ENCODE data around the gene MSL2.
"Not testable (repeated sequence)": the region's sequence is repeated elsewhere in the genome, so short reads cannot be mapped to it uniquely, and the experiment has no call there.

Gene MSL2

DNA sequence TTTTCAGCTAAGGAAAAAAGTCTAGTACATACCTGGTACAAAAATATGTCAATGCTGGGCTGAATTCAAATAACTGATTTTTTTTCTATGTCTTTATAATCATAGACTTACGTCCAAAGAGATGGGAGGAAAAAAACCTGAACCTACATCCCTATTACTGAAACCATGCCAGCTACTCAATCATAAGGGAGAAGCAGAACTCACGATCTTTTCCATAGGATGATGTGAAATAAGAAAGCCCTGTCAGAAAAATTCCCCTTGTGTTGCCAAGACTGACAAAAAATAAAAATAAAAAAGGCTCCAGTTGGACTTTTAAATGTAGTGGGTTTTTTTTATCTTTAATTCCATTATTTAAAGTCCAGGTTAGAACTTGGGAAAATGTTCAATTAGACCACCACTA, 3.3 kb downstream of the MSL2 start:
- DNase-seq: no peak

DNA sequence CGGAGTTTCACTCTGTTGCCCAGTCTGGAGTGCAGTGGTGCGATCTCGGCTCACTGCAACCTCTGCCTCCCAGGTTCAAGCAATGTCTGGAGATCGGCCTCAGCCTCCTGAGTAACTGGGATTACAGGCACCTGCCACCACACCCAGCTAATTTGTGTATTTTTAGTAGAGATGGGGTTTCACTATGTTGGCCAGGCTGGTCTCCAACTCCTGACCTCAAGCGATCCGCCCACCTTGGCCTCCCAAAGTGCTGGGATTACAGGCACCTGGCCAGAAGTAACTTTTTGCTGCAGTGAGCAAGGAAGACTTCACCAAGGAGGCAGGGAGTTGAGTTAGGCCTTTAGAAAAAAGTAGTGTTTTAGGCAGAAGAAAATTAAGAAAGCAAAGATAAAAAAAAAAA, 3.9 kb downstream of the MSL2 start:
- not testable (repeated sequence) for DNase-seq

DNA sequence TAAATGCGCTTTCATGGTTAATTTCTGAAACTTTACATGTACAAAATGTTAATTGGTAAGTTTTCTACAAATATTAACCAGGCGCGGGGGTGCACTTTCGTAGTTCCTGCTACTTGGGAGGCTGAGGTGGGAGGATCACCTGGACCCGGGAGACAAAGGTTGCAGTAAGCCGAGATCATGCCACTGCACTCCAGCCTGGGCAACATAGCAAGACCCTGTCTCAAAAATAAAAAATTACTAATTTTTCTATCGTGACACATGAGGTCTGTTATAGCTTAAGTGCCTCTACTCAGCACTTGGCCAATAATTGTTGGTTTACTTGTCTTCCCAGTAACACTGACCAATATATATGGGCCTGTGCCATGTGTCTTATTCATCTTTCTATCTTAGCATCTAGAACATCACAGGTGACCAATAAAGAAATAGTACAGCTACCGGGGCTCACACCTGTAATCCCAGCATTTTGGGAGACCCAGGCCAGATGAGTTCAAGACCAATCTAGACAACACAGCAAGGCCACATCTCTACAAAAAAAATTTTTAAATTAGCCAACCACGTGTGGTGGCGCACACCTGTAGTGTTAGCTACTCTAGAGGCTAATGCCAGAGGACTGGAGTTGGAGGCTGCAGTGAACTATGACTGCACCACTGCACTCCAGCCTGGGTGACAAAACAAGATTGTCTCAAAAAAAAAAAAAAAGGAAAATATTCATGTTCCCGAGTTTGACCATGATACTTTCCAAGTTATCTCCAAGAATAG, 6.1 kb downstream of the MSL2 start:
- DNase-seq: no peak

DNA sequence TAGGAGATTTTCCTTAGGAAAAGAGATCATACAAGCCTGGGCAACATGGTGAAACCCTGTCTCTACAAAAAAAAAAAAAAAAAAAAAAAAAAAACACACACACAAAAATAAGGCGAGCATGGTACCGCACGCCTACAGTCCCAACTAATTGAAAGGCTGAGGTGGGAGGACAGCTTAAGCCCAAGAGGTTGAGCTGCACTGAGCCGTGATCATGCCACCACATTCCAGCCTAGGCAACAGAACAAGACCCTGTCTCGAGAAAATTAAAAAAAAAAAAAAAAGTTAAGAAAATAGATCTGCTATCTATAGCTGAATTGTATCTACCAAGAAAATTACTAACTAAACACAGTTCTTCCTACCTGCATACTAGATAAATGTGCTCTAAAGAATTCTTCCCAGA, 7.1 kb downstream of the MSL2 start:
- no peak for DNase-seq

DNA sequence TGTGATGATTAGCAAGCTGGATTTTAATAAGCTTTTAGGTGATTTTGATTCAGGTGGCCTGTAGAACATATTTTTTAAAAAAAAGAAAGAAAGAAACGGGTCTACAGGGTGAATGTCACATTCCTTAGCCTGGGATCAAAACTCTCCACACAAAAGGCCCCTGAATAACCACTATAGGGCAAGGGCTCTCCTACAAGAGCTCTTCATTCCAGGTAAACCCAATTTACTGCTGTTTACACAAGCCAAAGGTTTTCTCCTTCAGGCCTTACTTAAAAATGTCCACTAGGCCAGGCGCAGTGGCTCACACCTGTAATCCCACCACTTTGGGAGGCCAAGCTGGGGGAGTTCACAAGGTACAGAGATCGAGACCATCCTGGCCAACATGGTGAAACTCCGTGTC, 8.3 kb downstream of the MSL2 start:
- DNase-seq: no peak

DNA sequence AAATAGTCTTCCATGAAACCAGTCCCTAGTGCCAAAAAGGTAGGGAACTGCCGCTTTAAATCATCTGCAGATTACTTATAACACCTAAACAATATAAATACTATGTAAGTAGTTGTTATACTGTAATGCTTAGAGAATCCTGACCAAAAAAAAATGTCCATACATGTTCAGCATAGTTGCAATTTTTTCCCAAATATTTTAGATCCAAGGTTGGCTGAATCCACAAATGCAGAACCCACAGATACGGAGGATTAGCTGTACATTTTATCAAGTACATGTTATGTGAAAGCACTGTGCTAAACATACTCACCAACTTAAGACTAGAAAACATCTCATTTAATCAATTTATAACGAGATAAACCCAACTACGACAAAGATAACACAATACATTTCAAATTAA, 9.3 kb downstream of the MSL2 start:
- DNase-seq: no peak

DNA sequence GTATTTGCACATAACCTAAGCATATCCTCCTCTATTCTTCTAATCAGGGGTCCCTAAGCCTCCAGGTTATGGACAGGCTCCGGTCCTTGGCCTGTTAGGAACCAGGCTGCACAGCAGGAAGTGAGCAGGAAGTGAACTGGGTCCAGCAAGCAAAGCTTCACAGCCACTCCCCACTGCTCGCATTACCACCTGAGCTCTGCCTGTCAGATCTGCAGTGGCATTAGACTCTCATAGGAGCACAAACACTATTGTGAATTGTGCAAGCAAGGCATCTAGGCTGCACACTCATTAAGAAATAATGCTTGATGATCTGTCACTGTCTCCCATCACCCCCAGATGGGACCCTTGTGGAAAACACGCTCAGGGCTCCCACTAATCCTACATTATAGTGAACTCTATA, 9.8 kb downstream of the MSL2 start:
- peak; percentile 36 for DNase-seq

DNA sequence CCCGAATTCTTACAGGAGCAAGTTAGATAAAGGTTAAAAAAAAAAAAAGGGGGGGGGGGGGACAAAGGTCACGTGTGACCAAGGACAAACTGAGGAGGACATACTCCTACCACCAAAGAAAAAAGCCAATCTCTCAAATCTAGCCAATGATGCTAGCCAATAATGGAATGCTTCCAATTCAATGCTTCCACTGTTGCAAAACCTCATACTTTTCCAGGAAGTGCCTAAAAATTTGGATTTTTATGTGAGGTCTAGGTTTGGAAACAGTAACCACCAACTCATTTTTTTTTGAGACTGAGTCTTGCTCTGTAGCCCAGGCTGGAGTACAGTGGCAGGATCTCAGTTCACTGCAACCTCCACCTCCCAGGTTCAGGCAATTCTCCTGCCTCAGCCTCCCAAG, 11.4 kb downstream of the MSL2 start:
- no peak for DNase-seq

DNA sequence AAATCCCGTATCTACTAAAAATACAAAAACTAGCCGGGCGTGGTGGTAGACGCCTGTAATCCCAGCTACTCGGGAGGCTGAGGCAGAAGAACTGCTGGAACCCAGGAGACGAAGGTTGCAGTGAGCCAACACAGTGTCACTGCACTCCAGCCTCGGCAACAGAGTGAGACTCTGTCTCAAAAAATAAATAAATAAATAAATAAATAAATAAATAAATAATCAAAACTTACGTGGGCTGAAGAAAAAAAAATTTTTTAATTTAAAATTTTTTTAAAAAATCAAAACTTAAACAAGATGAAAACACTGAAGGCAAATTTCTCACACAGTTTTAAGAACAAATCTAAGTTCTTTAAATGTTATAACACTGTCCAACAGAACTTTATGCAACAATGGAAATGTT, 14.4 kb downstream of the MSL2 start:
- DNase-seq: no peak

DNA sequence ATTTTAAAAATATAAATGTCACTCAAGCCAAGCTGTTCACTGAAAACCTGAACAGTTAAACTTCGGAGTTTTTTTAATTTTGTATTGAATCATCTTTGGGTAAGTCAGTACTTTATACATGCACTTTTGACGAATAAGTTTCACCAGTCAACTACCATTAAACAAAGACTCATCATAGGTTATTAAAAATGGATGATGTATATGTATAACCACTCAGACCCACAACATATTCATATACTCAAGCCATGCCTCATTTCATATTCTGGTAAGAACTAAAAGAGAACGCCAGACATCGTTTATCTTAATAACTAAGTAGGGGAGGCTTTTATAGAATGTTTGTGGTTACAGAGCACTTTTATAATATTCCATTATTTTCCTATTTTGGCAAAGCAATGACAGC, 18.3 kb downstream of the MSL2 start:
- DNase-seq: no peak

DNA sequence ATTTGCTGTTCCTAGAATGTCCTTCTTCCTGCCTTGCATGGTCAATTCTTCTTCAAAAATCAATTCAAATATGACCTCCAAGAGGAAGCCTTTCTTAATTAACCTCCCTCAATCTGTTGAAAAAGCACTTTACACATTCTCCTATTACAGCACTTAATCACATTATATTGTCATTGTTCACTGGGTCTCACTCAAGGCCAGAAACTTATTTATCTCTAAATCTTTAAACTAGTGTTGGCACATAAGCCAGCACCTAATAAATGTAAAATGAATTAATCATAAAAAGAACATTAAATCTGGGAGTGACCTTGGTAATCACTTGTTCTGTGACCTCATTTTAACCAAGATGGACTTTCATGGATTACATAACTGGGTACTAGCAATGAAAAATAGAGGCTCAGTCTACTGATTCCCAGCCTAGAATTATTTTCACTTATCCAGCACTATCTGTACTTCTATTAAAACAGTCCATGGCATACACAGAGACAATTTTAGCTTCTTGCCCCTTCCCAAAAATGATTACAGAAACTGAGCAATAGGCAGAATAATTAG, 22.1 kb downstream of the MSL2 start:
- no peak for DNase-seq

DNA sequence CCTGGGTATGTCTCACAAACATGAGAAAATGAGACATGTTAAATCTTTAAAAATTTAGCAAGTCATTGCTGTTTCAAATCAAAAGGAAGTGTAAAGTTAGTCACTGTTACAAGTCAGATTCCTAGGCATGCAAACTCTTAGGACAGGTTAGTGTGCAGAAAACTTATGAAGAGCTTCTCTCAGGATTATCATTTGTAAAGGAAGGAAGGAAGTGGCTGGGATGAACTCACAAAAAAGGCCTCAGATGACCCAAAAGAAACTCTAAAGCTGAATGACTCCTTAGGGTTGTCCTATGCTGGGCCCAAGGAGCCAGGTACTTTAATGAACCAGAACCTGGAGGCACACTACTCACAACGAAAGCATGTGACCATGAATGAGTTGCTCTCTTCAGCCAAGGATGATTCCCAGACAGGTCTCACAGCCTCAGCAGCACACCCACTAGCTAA, 25.0 kb downstream of the MSL2 start:
- DNase-seq: no peak

DNA sequence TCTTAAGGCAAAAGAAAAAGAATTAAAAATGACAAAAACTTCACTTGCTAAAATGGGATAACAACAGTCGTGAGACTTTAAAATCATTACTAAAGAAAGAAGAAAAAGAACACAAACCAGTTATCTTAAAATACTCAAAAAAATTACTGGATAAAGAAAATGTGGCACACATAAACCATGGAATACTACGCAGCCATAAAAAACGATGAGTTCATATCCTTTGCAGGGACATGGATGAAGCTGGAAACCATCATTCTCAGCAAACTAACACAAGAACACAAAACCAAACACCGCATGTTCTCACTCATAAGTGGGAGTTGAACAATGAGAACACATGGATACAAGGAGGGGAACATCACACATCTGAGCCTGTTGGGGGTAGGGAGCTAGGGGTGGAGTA, 27.9 kb downstream of the MSL2 start:
- not testable (repeated sequence) for DNase-seq

DNA sequence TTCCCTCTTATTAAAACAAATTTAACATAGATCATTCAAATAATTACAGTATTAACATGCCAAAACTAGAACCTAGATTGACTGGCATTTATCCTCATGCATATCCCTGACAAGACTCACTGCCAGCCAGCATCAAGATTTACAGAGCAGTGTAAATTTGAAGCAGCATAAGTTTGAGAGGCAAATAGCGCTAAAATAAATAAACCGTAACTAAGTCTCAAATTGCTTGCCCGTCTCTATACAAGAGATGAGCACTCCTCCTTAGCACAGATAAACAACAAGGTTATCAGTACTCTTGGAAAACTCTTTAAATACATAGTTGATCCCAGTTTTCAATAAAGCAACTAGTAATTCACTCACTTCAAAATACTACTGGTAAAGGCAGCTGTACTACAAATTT, 29.6 kb downstream of the MSL2 start:
- DNase-seq: no peak

DNA sequence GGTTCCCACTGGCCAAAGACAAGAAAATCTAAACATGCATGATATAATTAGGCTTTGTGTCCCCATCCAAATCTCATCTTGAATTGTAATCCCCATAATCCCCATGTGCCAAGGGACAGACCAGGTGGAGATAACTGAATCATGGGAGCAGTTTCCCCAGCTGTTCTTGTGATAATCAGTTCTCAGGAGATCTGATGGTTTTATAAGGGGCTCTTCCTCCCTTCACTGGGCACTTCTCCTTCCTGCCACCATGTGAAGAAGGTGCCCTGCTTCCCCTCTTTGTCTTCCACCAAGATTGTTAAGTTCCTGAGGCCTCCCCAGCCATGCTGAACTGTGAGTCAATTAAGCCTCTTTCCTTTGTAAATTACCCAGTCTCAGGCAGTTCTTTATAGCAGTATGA, 32.5 kb downstream of the MSL2 start:
- DNase-seq: not testable (repeated sequence)

DNA sequence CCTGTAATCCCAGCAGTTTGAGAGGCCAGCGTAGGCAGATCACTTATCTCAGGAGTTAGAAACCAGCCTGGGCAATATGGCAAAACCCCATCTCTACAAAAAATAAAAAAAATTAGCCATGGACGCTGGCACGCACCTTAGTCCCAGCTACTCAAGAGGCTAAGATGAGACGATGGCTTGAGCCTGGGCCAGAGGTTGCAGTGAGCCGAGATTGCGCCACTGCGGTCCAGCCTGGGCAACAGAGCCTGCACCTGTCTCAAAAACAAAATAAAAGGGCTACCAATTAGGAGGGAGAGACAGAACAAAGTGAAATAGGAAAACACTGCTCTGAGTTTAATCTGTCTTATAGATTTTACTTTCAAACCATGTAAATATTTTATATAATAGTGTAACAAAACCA, 33.8 kb downstream of the MSL2 start:
- no peak for DNase-seq

DNA sequence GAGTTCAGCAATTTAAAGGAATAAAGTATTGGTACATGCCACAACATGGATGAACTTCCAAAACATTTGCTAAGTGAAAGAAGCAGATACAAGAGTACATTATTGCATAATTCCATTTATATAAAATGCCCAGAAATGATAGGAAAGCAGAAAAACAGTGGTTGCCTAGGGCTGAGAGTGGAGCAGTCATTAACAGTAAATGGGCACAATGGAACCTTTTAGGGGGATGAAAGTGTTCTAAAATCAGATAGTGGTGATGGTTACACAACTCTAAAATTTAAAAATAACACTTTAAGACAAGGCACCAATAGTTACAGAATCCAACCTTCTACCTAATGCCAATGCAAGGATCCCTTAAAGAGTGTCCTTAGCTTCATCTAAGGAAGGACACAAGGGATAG, 34.6 kb downstream of the MSL2 start:
- no peak for DNase-seq

DNA sequence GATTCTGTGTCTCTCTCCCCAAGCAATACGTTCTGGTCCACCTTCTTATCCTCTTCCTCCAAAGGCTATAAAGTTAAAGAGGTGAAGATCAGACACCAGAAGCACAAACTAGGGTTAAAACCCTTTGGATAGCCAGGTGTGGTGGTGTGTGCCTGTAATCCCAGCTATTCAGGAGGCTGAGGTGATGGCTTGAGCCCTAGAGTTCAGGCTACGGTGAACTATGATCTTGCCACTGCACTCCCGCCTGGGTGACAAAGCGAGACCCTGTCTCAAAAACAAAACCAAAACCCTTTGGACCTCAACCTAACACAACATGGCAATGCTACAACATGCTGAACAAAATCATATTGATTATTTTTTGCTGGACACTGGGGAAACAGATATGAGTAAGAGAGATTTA, 43.2 kb downstream of the MSL2 start:
- no peak for DNase-seq

DNA sequence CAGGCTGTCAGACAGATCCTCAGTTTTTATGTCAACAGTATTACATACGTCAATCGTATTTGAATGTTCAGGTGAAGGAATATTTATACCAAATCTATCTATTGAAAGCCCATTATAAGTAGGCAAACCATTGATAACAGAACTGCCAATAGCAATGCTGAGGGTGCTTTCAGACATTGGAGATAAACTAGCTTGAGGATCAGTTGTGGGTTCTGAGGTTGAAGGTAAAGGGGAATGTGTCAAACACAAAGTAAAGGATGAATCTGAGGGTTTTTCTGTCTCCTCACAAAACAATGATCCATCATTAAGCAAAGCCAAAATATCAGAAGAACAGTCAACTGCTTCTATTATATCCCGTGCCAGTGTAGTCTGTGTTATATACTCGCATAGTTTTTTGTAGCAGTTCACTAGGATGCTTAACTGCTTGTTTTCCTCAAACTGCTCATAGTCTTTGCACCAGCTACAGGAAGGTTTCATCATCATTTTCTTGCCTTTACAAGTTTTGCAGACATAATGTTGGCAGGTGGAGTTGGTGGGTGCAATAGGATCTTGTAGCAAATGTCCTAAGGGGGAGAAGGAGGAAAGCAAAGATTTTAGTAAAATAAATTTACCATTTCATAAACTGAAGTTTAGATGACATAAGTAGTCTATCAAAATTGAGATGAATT, 43.8 kb downstream of the MSL2 start:
- no peak for DNase-seq

DNA sequence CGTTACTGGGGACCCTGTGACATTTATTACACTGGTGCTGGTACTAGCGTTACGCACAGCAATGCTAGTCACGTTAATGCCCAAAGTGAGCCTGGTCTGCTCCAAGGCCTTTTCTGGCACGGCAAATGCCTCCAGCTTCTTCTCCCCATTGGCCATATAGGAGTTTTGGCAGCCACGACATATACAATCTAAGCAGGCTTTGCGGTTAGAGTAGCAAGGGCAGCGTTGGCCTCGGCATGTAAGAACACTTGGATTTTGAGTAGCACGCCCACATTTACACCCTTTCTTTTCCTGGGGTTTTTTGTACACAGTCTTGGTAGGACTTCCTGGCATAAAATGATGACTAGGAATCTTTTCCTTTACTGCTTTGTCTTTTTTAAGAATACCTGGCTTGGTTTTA, 44.9 kb downstream of the MSL2 start:
- no peak for DNase-seq

DNA sequence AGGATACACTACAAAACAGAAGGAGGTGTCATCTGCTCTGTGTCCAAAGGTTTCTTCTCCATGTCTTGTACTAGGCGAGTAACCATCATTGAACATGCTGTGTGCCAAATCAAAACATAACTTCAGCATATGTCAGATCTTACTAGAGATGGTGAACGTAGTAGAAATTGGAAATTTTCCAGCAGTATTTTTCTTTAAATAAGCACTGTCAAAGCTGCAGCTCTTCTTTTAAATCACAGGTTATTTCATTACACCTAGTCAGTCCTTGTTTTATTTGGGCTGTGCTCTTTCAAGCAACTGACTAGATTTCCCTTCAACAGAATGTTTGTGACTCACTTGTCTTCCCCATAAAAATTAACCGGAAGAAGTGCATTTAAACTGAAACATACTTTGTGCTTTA, 46.5 kb downstream of the MSL2 start:
- no peak for DNase-seq

DNA sequence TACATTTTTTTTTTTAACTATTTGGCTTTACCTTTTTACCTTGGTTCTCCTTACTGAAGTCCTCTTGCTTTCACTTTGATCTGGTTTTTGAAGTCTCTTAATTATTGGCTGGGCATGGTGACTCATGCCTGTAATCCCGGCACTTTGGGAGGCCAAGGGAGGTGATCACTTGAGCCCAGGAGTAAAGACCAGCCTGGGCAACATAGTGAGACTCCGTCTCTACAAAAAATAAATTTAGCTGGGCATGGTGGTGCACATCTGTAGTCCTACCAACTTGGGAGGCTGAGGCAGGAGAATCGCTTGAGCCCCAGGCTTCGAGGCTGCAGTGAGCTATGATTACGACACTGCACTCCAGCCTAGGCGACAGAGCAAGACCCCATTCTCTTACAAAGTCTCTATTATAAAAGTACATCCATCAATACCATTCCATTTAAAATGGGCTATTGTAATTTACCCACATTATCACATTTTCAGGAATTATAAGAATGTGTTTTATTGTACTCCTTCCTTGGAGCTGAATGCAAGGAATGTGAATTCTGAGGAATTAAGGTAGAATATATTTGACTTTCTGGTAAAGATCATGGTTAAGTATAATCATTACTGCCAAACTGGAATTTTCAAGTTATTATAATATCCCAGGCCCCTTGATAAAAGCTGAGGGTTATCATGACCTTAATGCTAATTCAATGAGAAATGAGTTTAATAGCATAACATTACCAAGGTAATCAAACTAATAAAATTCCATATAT, 49.0 kb downstream of the MSL2 start:
- DNase-seq: no peak

DNA sequence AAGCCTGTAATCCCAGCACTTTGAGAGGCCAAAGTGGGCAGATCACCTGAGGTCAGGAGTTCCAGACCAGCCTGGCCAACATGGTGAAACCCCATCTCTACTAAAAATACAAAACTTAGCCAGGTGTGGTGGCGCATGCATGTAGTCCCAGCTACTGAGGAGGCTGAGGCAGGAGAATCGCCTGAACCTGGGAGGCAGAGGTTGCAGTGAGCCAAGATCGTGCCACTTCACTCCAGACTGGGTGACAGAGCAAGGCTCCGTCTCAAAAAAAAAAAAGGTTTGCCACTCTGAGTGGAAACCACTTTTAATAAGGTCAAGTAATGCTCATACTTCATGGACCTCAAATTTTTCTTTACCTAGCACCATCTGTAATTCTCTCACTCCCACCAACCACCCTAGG, 51.7 kb downstream of the MSL2 start:
- not testable (repeated sequence) for DNase-seq

DNA sequence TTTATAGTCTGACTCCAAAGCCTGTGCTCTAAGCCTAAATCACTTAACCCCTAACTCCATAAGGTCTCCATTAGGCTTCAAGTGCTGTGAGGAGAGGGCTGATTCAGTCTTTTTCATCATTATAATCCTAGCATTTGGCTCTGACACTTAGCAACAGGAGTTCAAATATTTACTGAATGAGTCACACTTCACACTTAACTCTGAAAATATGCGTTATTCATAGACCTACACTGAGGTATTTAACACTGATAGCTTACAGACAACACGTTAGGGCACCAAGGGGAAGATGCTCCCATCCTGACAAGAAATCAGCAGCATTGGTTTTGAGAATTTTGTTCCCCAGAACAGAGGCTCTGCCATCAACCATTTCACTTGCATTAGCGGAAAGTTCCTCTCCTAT, 53.5 kb downstream of the MSL2 start:
- no peak for DNase-seq
